HEK293 (cell line): ENCODE results near the gene GNS.

ENCODE experiments used
- CTCF ChIA-PET: fragments of 350-600 bp; formaldehyde crosslinking; extraction: SDS; loops from one replicate; lab custom pipeline; 2021; ENCODE audit warnings: antibody characterized with exemption; lab: Yijun Ruan, JAX
- POLR2A ChIA-PET: fragments of 300-600 bp; formaldehyde crosslinking; extraction: SDS; loops from one replicate; lab custom pipeline; 2020; ENCODE audit warnings: antibody characterized with exemption, inconsistent platforms; lab: Yijun Ruan, JAX
- H3K27ac ChIP-seq: fragments of 200-500 bp; sonication (Bioruptor generic); 2 replicates; pipeline ENCODE4 v1.5.1; 2014; ENCODE audit warnings: low read depth, low read length, control low read depth, inconsistent platforms; ENCODE audit errors: extremely low read depth
- H3K36me3 ChIP-seq, 2 experiments: fragments of 200-500 bp in 1 of 2; sonication (Bioruptor generic) in 1 of 2; 1 replicate in 1 of 2; 2 replicates in 1 of 2; pipeline ENCODE4 v1.5.1; 2014 to 2017; ENCODE audit warnings: inconsistent platforms in 2 of 2, low read length in 2 of 2; ENCODE audit not compliant: control insufficient read depth in 2 of 2, insufficient read depth in 1 of 2
- H3K4me1 ChIP-seq: fragments of 200-500 bp; sonication (Bioruptor generic); 2 replicates; pipeline ENCODE4 v1.5.1; 2014; ENCODE audit warnings: mild to moderate bottlenecking, low read length, inconsistent platforms; ENCODE audit not compliant: control insufficient read depth, insufficient read depth
- H3K4me3 ChIP-seq: 2 replicates; pipeline ENCODE4 v1.5.1; 2011; ENCODE audit warnings: low read depth, mild to moderate bottlenecking, control low read depth, low read length, moderate library complexity
- H3K9me3 ChIP-seq: fragments of 200-500 bp; sonication (Bioruptor generic); 2 replicates; pipeline ENCODE4 v1.5.1; 2014; ENCODE audit warnings: low read depth, low read length, inconsistent platforms; ENCODE audit not compliant: control insufficient read depth, insufficient read depth
- HOXD13 ChIP-seq: sonication (generic); formaldehyde crosslinking; IDR thresholded peaks from 2 replicates; pipeline ENCODE4 v1.8.0; 2022; ENCODE audit warnings: missing genetic modification reagents, borderline replicate concordance
- PRDM4 ChIP-seq: fragments of 450-650 bp; formaldehyde crosslinking; IDR thresholded peaks from 2 replicates; pipeline ENCODE4 v1.5.1; 2017; ENCODE audit warnings: missing biosample characterization, missing genetic modification characterization
- PRDM6 ChIP-seq: fragments of 450-650 bp; formaldehyde crosslinking; IDR thresholded peaks from 2 replicates; pipeline ENCODE4 v1.5.1; 2017; ENCODE audit warnings: missing biosample characterization, missing genetic modification characterization
- RBAK ChIP-seq: fragments of 450-650 bp; formaldehyde crosslinking; IDR thresholded peaks from 2 replicates; pipeline ENCODE4 v1.5.1; 2016; ENCODE audit warnings: missing biosample characterization, missing genetic modification characterization
- REST ChIP-seq: fragments of 450-650 bp; formaldehyde crosslinking; IDR thresholded peaks from 2 replicates; pipeline ENCODE4 v1.5.1; 2016; ENCODE audit warnings: missing biosample characterization, missing genetic modification characterization
- TSHZ1 ChIP-seq: fragments of 450-650 bp; formaldehyde crosslinking; IDR thresholded peaks from 2 replicates; pipeline ENCODE4 v1.5.1; 2016; ENCODE audit warnings: missing biosample characterization, missing genetic modification characterization, borderline replicate concordance
- ZNF121 ChIP-seq: fragments of 450-650 bp; formaldehyde crosslinking; IDR thresholded peaks from 2 replicates; pipeline ENCODE4 v1.5.1; 2016; ENCODE audit warnings: missing biosample characterization, missing genetic modification characterization
- ZNF354C ChIP-seq: fragments of 450-650 bp; formaldehyde crosslinking; IDR thresholded peaks from 2 replicates; pipeline ENCODE4 v1.5.1; 2016; ENCODE audit warnings: missing biosample characterization, missing genetic modification characterization, low read depth, borderline replicate concordance
- ZNF423 ChIP-seq: fragments of 450-650 bp; formaldehyde crosslinking; IDR thresholded peaks from 2 replicates; pipeline ENCODE4 v1.5.1; 2016; ENCODE audit warnings: missing biosample characterization, missing genetic modification characterization
- ZNF561 ChIP-seq: fragments of 450-650 bp; IDR thresholded peaks from 2 replicates; pipeline ENCODE4 v1.5.1; 2018; ENCODE audit warnings: missing biosample characterization, missing genetic modification characterization, borderline replicate concordance
- ZNF585B ChIP-seq: fragments of 450-650 bp; formaldehyde crosslinking; IDR thresholded peaks from 2 replicates; pipeline ENCODE4 v1.5.1; 2016; ENCODE audit warnings: missing biosample characterization, missing genetic modification characterization
- ZNF600 ChIP-seq: fragments of 450-650 bp; formaldehyde crosslinking; IDR thresholded peaks from 2 replicates; pipeline ENCODE4 v1.5.1; 2016; ENCODE audit warnings: missing biosample characterization, missing genetic modification characterization
- ZNF621 ChIP-seq: fragments of 450-650 bp; formaldehyde crosslinking; IDR thresholded peaks from 2 replicates; pipeline ENCODE4 v1.5.1; 2017; ENCODE audit warnings: missing biosample characterization, missing genetic modification characterization
- ZNF777 ChIP-seq: fragments of 450-650 bp; formaldehyde crosslinking; IDR thresholded peaks from 2 replicates; pipeline ENCODE4 v1.5.1; 2017; ENCODE audit warnings: missing biosample characterization, missing genetic modification characterization, borderline replicate concordance
- ZNF792 ChIP-seq: fragments of 450-650 bp; formaldehyde crosslinking; IDR thresholded peaks from 2 replicates; pipeline ENCODE4 v1.5.1; 2016; ENCODE audit warnings: missing biosample characterization, missing genetic modification characterization
- ZNF830 ChIP-seq: fragments of 450-650 bp; IDR thresholded peaks from 2 replicates; pipeline ENCODE4 v1.5.0; 2018; ENCODE audit warnings: missing biosample characterization, missing genetic modification characterization, low read depth, mild to moderate bottlenecking, moderate library complexity
- TF ChIP-seq, protein P1 (sequence below): fragments of 450-650 bp; formaldehyde crosslinking; IDR thresholded peaks from 2 replicates; pipeline ENCODE4 v1.5.1; 2016; ENCODE audit warnings: missing biosample characterization, missing genetic modification characterization, low read depth
- TF ChIP-seq, protein P2 (sequence below): sonication (generic); formaldehyde crosslinking; IDR thresholded peaks from 2 replicates; pipeline ENCODE4 v1.8.1; 2022; ENCODE audit warnings: mild to moderate bottlenecking, moderate library complexity, missing genetic modification reagents

GNS gene

DNA sequence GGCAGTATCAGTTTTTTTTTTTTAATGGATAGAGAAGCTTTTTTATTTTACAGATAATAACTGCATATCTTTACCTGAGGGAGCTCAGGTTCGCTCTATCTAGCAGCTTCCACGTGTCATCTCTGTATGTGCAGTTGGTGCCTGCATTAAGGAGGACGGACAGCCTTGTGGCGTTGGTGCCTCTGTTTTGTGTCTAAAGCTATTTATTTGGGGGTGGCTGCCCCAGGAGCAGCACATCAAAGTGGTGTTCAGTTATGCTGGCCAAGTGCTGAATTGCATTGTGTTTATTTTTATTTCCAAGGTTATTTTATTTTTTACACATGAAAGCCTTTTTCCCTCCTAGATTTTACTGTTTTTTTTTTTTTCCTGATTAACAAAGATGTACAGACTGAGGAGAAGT is 89.2 kb downstream of the GNS start:
- POLR2A ChIA-PET, result interaction anchor here (0.7 kb wide), 1 partner anchor 25 kb away, joined by 4 read pairs; no protein-coding TSS in a partner anchor
- H3K27ac ChIP-seq, result no peak overlapping the region
- CTCF ChIA-PET, result interaction anchor here (0.6 to 1.8 kb wide), 5 partner anchors 10 to 61 kb away, joined by 3 to 6 read pairs (median 3); no protein-coding TSS in a partner anchor
- H3K9me3 ChIP-seq, result no peaks in the 10 kb centered on the region
- H3K36me3 ChIP-seq, result no peaks in the 10 kb centered on the region
- H3K4me1 ChIP-seq, result peaks cover 51% of the 10 kb centered on the region
- H3K4me3 ChIP-seq, result no peak overlapping the region
- TF ChIP-seq RBAK (no peak), PRDM6 (tag by site-specific recombination) (peak; percentile 55), REST (tag by site-specific recombination) (peak; percentile 27; the same call in 1 of the 2 replicates)

- H3K36me3 ChIP-seq, result no peaks in the 10 kb centered on the region
- ChIA-PET POLR2A (interaction anchor here (0.7 kb wide), 2 partner anchors 20 to 24 kb away, joined by 4 to 5 read pairs; no protein-coding TSS in a partner anchor), CTCF (interaction anchor here (0.7 to 1.8 kb wide), 3 partner anchors 9 to 21 kb away, joined by 3 to 6 read pairs (median 4); no protein-coding TSS in a partner anchor)
- H3K9me3 ChIP-seq, result no peaks in the 10 kb centered on the region
- peaks cover 53% of the 10 kb centered on the region for H3K4me1 ChIP-seq
- H3K4me3 ChIP-seq, result no peak overlapping the region
- H3K27ac ChIP-seq, result no peak overlapping the region
- TF ChIP-seq, protein P1, sequence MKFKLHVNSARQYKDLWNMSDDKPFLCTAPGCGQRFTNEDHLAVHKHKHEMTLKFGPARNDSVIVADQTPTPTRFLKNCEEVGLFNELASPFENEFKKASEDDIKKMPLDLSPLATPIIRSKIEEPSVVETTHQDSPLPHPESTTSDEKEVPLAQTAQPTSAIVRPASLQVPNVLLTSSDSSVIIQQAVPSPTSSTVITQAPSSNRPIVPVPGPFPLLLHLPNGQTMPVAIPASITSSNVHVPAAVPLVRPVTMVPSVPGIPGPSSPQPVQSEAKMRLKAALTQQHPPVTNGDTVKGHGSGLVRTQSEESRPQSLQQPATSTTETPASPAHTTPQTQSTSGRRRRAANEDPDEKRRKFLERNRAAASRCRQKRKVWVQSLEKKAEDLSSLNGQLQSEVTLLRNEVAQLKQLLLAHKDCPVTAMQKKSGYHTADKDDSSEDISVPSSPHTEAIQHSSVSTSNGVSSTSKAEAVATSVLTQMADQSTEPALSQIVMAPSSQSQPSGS (tag by site-specific recombination), result no peak
- no peak for TF ChIP-seq ZNF561 (tag by site-specific recombination)
- no peak for TF ChIP-seq TSHZ1
- no peak for TF ChIP-seq ZNF423 (tag by site-specific recombination)
- TF ChIP-seq HOXD13, result no peak
- no peak for TF ChIP-seq ZNF830 (tag by site-specific recombination)
- peak; percentile 80 for TF ChIP-seq ZNF600
- no peak for TF ChIP-seq ZNF777 (tag by site-specific recombination)
- TF ChIP-seq ZNF585B (tag by site-specific recombination), result no peak
- no peak for TF ChIP-seq PRDM4 (tag by site-specific recombination)
- TF ChIP-seq, protein P2, sequence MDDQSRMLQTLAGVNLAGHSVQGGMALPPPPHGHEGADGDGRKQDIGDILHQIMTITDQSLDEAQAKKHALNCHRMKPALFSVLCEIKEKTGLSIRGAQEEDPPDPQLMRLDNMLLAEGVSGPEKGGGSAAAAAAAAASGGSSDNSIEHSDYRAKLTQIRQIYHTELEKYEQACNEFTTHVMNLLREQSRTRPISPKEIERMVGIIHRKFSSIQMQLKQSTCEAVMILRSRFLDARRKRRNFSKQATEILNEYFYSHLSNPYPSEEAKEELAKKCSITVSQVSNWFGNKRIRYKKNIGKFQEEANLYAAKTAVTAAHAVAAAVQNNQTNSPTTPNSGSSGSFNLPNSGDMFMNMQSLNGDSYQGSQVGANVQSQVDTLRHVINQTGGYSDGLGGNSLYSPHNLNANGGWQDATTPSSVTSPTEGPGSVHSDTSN, result no peak
- TF ChIP-seq ZNF121 (tag by site-specific recombination), result no peak
- TF ChIP-seq ZNF792, result no peak
- no peak for TF ChIP-seq ZNF621 (tag by site-specific recombination)
- no peak for TF ChIP-seq ZNF354C (tag by site-specific recombination)
These were observed 89.8 kb downstream of the GNS start for GRCh38 chr12:64669270-64669842.
